ENCODE results near the gene FAM174A.

FAM174A gene

DNA sequence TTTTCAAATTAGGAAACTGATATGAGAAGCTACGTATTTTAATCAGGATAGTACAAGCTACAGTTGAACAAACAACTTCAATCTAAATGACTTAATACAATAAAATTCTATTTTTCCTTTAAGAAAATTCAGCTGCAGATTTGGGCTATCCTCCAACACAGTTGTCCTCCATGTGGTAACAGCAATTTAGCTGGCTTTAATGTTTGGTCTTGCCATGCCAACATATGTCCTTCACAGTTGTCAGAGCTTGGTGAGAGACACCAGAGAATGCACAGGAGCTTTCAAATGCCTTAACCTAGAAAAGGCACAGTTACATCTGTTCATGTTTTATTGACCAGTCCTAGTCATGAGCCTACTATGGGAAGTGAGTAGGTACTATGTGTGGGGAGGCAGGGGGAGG, 10.8 kb downstream of the FAM174A start:
- Histone ChIP-seq H3K4me3 (no peak overlapping the region), H3K27ac (no peak overlapping the region)
- no peak for DNase-seq (ENCODE audit: low spot score)
- TF ChIP-seq, protein P1, sequence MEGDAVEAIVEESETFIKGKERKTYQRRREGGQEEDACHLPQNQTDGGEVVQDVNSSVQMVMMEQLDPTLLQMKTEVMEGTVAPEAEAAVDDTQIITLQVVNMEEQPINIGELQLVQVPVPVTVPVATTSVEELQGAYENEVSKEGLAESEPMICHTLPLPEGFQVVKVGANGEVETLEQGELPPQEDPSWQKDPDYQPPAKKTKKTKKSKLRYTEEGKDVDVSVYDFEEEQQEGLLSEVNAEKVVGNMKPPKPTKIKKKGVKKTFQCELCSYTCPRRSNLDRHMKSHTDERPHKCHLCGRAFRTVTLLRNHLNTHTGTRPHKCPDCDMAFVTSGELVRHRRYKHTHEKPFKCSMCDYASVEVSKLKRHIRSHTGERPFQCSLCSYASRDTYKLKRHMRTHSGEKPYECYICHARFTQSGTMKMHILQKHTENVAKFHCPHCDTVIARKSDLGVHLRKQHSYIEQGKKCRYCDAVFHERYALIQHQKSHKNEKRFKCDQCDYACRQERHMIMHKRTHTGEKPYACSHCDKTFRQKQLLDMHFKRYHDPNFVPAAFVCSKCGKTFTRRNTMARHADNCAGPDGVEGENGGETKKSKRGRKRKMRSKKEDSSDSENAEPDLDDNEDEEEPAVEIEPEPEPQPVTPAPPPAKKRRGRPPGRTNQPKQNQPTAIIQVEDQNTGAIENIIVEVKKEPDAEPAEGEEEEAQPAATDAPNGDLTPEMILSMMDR (IDR thresholded peaks at IDR 0.05): no peak

DNA sequence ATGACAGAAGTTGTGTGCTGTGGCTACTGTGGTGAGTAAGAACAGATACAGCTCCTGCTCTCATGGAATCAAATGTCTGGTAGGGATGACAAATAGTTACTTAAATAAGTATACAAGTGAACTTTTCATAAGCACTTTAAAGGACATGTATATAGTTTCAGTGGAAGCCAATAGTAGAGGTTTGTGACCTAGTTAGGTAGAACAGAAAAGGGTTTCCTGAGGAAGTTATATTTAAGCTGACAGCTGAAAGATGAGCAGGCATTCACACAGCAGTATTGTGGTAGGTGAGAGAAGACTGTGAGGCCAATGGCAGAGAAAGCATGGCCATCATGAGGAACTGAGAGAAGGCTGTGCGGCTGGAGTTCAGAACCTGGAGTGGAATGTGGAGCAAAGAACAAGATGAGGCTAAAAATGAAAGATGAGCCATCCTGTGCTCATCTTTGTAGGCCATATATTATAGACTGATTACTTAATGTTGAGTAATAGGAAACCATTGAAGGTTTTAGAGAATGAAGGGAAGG, 15.4 kb downstream of the FAM174A start:
- TF ChIP-seq, protein P1 (IDR thresholded peaks at IDR 0.05): no peak
- DNase-seq (ENCODE audit: low spot score): no peak
- Histone ChIP-seq H3K4me3 (no peak overlapping the region), H3K27ac (no peak overlapping the region)

DNA sequence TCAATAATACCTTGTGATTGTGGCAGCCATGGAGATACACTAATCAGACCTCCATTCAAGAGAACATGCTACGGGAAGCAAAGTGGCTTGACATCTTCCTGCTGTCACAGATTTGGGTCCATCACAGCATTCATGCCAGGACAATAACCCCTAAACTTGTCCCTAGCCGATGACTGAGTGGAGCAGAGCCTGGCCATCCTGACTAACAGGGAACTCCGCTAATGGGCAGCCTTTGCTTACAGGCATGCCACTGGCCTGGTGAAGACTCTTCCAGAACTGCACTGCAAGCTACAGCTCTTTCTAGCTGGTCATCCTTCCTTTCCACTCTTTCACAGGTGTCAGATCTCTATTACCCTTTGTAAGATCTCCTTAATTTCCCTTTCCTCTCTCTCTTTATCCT, 16.0 kb downstream of the FAM174A start:
- DNase-seq (ENCODE audit: low spot score): no peak
- TF ChIP-seq, protein P1 (IDR thresholded peaks at IDR 0.05): no peak
- Histone ChIP-seq H3K4me3 (no peak overlapping the region), H3K27ac (no peak overlapping the region)

DNA sequence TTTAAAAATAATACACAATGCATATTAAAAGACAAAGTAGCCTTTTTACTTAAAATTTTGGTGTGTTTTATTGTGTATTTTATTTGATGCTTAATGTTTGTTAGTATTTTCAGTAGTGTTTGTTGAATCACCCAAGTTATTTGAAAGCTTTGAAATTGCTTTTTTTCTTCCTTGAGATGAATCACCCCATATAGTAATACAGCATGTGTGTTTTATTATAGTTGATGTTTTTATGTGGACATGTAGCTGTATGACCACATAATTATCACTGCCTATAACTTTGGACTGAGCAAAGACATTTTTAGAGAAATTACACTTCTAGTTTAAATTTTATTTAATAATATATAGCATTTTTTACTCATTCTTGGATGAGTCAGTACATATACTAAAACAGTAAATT, 18.0 kb downstream of the FAM174A start:
- H3K4me3 ChIP-seq: no peak overlapping the region
- H3K27ac ChIP-seq: no peak overlapping the region
- TF ChIP-seq, protein P1 (IDR thresholded peaks at IDR 0.05): no peak
- DNase-seq (ENCODE audit: low spot score): no peak

DNA sequence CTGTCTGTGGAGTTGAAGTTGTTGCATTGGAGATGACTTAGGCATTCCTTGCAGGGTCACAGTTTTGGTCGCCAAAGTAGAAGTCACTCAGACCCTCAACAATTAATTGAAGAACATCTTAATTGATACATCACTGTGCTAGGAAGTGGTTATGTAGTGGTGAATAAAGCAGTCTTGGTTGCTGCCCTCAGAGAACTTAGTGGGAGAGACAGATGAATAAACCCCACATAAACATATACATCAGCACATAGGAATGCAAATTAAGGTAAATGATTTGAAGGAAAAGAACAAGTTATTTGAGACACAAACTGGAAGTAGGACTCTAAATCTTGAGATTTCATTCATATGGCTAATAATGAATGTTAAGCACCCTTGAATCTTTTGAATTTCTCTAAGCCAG, 25.7 kb downstream of the FAM174A start:
- Histone ChIP-seq H3K4me3 (no peak overlapping the region), H3K27ac (no peak overlapping the region)
- TF ChIP-seq, protein P1 (IDR thresholded peaks at IDR 0.05): no peak
- no peak for DNase-seq (ENCODE audit: low spot score)

DNA sequence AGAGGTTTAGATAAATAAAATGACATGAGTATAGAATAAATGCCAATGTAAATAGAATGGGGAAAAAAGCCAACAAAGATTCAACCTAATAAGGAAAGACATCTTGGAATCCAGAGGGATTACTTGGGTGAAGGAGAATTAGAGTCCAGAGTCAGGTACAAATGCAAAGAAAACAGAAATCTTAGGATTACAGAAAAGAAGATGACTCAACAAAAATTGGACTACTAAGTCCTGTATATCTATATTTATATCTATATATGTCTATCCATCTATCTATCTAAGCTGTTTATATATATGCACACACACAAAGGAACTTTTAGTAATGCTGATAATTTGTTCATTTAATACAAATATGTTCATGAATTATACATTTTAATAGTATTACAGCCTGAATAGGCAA, 27.6 kb downstream of the FAM174A start:
- TF ChIP-seq, protein P1 (IDR thresholded peaks at IDR 0.05): no peak
- Histone ChIP-seq H3K27ac (no peak overlapping the region), H3K4me3 (no peak overlapping the region)
- DNase-seq (ENCODE audit: low spot score): no peak

DNA sequence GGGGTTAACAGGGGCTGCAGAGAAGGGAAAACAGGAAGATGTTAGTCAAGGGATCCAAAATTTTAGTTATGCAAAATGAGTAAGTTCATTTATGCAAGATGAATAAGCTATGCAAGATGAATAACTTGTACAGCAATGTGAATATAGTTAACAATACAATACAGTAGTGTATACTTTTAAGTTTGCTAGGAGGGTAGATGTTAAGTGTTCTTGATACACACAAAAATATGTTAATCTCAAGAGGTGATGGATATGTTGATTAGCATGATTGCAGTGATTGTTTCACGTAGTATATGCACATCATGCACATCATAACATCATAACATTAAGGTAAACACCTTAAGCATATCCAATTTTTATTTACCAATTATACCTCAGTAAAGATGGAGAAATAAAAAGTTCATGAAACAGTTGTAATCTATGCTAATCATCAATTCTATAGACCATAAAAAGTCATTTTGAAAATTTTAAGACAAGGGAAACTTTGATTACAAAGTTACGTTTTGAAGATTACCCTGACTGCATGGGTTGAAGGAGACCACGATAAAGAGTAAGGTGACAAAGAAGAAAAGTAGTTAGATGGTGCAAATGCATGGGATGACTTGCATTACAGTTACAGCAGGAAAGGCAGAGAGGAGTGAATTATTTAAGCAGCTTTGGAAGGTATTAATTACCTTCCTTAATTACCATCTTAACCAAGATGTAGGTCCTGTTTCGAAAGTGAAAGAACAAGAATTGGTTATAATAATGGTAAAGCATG, 31.4 kb downstream of the FAM174A start:
- H3K27ac ChIP-seq: no peak overlapping the region

More for the DNA sequence above, 31.4 kb downstream of the FAM174A start:
- TF ChIP-seq, protein P1 (IDR thresholded peaks at IDR 0.05): no peak
- H3K4me3 ChIP-seq: no peak overlapping the region
- no peak for DNase-seq (ENCODE audit: low spot score)

All from coronary artery (tissue), 2 donors.